ENCODE data around the gene RPS6KA2.

RPS6KA2 gene

DNA sequence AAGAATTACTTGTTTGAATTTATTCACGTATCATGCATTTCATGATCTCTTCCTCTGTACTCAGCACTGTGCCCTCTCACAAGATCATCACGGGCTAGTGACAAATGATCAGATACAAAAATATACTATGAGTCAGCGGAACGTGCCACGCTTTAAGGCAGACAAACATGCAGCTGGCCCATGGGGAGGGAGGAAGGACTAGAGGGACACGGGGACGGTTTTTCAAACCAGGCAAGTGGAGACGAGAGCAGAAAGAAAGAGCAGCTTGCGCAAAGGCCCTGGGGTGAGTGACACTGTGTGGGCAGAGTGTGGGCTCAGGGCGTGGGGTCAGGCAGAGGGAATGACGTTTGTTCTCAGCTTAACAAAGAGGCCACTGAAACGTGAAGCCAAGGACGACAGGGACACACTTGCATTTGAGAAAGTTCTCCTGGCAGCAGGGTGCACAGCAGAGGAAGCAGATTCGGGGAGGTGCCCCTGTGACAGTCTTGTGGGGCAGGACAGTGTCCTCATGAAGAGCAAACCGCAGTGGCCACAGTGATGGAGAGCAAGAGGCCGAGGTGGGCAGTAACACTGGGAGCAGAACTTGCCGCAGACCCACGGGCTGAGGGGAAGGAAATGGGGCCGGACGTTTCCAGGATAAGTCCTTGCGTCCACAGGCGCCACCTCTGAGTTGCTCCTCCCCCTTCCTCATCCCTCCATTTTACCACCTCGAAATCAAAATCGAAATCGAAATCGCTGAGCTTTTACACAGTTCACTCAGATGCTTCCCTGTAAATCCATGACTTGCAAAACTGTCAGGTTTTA lies 6.9 kb upstream of the RPS6KA2 start:
- DNase-seq = peak; percentile 69

DNA sequence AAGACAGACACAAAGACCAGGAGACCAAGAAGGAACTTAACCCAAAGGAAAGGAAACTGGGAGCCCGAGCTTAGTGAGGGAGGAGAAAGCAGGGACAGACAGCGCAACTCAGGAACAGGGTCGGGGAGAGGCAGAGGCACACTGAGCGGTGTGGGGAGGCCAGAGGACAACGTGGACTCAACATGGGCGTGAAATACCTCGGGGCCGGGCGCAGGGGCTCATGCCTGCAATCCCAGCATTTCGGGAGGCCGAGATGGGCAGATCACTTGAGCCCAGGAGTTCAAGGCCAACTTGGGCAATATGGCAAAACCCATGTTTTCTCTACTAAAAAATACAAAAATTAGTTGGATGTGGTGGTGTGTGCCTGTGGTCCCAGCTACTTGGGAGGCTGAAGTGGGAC lies 5.7 kb upstream of the RPS6KA2 start:
- DNase-seq = no peak

DNA sequence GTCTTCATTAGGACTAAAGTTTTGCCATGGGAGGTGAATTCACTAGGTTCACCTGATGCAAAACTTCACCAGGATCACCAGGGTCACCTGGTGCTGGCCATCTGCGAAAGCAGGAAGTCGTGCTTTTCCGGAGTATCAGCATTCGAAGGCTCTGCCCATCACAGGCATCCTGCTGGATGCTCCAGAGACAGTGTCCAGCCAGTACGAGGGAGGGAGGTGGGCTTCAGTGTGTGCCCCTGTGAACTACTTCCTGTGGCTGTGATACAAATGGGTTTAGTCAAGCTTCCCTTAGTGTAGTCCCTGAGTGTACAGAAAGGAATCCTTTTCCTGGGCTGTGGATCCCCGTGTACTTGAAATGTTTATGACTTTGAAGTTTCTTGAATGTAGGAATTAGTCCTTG lies 3.4 kb upstream of the RPS6KA2 start:
- no peak for DNase-seq

DNA sequence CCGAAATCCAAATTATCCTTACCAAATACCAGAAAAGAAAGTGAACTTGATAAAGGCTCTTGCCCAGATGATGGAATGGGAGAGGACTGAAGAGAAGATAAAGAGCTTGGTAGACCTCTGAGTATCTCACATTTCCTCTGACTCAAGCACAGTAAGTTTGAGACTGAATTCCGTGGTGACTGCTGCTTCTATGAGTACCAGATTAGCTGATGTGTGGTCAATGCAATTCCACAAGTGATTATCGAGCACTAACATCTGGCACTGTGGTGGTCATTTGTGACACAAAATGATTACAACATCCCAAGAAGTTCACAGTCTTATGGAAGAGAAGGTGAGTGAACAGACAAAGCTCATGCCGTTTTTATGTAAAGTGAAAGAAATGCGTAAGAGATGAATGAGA lies 2.6 kb upstream of the RPS6KA2 start:
- no peak for DNase-seq

DNA sequence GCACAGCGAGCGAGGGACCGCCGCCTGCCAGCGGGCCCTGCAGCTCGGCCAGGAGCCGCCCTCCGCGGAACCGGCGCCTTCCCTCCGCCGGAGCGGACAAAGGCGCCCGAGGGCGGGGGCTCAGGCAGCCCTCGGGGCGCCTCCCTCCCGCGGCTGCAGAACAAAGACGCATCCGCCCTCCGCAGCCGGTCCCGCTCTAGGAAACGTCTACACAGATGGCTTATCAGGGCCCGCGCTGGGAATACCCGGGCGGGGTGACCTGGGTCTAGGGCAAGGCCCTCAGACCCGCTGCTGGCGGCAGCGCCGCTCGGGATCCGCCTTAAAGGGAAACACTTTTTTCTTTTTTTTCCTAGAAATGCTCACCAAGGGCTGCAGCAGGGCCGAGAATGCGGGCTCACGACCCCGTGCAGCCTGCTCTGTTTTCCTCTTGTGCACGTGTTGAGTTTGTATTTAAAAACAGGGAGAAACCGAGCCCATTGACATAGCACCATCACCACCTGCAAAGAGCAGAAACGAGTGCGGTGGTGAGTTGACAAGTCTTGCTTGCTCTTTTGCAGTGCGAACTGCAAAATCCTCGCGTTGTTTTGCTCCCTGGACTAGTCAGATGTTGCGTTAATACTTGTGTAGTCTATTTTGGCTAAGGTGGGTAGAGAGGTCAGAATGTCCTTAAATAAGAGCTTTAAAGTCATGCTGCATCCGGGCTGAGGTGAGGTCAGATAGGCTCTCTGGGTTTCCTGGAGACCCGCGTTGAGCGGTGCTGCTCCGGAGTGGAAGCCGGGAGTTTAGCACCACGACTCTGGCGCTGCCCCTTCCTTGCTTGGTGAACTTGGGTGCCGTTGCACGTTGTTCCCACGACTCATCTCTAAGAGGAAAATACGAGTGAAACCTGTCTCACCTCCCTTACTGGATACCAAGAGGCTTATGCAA lies 1.1 kb upstream of the RPS6KA2 start:
- DNase-seq = peak; percentile 56

DNA sequence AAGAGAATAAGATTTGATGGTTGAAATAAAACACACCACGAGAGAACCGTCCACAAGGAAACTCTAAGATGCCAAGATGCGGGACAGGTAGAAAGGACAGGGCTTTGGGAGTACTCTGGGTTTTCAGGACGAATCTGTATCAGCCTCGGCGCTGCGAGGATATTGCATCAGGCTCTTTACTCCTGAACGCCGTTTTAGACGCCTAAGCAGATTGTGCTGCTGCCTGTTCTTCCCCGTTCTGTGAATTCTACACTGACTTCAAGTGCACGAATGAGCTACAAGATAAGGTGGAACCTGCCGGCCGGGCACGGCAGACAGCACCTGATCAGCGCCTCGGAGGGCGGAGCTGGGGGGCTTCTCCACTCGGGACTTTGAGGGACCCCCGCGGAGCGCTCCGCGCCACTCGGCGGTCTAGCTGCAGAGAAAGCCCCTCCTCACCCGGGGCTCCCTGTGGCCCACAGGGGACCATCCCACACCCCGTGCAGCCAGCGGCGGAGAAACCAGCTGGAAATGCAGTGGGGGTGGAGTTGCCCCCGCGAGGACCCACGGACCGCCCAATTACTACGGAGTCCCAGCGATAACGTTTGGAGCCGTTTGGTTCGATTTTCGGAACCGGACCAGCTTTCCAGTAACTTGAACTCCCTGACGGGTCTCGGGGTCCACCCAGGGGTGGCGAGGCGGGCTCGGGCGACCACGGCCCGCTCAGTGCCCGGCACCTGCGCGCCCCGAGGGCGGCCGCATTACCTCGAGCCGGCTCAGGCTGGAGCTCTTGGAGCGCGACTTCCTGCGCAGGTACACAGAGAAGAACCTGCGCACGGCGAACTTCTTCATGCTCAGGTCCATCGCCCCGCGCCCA lies 646 bp downstream of the RPS6KA2 start:
- DNase-seq = no peak

DNA sequence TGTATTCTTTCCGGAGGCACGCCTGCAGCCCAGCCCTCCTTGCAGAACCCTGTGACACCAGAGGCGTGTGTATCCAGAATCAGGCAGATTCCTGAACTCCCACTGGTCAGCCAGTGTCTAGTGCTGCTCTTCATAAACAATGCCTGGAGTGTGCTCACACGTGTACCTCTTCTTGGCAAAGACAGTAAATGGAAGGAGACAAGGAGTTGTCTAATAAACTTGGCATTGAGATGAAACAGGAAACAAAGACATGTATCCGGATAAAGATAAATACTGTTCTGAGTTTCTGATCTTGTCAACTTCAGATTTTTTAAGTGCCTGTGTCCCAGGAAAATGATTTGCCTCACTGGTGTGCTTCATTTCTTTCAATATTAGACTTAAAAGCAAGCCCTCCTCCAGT lies 1.7 kb downstream of the RPS6KA2 start:
- DNase-seq = no peak

DNA sequence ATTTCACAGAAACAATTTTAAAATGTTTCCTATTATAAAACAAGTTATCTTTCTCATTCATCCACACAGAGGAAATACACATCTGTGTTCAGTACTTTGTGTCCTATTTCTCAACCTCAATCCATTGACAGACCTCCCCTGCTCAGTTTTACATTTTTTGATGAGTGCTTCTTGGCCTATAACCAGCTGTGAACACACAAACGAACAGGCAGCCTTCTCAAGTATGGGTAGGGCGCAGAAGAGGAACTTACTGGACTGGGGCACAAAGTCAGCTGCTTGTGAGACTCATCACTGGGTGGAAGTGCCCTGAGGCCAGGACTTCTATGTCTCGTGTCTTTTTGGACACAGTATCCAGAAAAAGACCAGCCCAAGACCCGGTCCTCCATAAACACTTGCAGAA lies 2.8 kb downstream of the RPS6KA2 start:
- no peak for DNase-seq

DNA sequence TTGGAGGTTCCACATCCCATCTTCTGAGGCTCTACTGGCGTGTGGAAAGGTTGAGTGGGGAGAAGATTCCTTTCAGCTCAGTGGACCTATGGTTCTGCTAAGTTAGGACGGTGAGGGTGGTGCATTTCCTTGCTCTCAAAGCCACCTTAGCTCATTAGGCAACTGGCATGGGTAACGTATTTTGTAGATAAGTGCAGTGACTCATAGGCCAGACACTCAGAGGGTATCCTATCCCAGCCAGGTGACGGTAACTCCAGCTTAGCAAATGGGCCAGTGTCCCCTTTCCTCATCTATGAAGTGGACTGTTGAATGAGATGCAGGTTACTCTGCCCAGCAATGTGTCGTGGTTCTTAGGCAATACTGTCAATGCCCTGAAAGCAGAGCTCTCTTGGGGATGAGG lies 3.7 kb downstream of the RPS6KA2 start:
- DNase-seq = no peak

DNA sequence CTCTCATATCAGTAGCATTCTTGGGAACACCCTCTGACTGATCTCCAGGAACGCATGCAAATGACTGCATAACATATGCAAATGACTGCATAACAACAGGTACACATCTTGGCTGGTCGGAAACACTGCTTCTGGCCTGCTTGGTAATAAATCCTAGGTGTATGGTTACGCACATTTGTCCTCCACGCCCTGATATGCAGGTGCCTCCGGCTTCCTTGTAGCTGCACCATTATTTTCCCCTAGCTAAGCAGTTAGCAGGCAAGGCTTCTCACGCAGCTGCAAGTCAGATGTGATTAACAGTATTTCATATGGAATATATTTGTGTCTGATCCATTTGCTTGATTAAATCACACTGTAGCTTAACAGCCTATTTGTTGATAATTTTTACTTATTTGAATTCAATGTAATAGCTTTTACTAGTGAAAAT lies 5.9 kb downstream of the RPS6KA2 start:
- no peak for DNase-seq

DNA sequence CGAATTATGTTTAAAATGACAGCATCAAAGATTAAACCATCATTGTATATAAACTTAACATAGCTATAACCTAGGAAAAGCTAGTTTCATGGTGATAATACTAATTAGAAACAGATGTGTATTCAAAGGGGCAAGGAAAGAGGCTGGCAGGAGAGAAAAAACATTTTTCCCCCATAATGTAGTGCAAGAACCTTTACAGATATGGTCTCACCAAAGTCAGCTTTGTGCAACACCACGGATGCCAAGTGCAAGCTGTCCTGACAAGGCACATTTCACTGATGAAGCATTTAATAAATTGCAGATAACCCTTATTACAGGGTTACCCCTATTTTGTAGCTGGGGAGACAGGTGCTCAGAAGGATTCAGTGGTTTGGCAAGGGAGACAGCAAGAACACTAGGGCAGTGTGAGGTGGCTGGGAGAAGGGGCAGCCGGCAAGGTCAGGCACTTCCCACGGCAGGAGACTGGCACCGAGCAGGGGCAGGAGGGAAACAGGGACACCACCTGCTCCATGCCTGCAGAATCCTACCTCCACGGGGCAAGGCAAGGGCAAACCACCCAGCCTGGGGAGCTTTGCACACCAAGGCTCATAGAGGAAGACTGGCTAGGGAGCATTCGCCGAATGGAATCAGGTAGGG lies 6.5 kb downstream of the RPS6KA2 start:
- no peak for DNase-seq

DNA sequence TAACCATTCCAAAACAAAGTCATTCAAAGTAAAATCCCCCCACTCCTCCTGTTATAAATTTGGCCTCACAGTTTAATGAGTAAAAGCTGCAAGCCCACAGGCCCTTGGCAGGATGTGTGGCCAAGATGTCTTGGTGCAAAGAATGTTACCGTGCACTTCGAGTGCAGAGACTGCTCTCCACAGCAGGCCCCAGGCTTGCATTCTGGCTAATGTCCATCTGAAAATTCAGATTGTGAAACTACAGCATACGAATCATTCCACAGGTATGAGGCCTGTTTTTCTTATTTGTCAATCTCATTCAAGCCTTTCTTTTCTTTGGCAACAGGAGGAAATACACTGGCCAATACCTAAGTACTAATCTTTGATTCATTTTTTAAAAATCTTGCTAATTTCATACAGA lies 7.1 kb downstream of the RPS6KA2 start:
- no peak for DNase-seq

DNA sequence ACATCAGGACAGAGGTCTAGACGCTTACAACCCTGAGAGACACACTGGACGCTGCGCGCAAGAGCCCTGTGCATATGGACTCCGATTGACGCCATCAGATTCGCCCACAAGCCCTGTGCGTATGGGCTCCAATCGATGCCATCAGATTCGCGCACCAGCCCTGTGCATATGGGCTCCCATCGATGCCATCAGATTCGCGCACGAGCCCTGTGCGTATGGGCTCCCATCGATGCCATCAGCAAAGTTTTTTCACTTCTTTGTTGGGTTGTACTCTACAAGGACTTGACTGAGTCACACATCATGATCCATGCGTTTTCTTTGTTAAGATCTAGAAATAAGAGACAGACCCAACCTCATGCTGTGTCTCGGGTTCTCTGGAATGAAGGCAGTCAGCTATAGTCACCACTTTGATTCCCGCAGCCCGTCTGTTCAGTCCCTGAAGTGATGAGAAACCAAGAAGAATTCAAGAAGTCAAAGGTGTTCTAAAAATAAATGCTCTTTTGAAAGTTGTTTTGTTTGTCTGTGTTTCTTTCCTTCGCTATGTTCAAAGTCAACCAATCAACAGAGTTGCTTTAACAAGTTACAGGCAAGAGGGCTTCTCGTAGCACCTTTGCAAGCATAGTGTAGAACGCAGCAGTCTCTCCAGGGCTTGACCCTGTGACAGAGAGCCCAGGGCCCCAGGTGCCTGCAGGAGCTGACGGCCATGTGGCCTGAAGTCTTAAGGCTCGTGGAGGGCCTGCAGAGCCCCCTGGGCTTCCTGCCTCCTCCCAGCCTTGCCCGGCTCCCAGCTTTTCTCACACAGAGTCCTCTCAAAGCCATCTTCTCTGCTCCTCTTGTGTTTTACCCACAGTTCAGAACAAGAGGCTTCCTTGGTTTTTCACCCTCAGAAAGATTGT lies 7.9 kb downstream of the RPS6KA2 start:
- DNase-seq = no peak

DNA sequence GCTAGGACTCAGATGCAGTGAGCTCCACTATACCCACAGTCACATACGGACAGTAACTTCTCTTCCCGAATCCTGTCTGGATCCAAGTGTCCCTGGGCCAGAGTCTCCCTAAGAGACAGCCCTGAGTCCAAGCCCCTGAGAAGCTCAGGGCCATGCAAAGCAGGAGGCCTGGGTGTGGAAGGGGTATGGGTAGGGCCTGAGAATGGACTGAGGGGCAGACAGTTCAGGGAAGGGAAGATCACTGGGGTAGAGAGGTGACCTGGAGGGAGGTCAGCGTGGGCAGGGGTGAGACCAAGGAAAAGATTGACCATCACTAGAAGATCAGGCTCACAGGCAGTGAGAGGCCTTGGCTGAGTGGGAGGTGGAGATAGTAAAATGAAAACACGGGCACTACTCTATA lies 8.8 kb downstream of the RPS6KA2 start:
- no peak for DNase-seq

DNA sequence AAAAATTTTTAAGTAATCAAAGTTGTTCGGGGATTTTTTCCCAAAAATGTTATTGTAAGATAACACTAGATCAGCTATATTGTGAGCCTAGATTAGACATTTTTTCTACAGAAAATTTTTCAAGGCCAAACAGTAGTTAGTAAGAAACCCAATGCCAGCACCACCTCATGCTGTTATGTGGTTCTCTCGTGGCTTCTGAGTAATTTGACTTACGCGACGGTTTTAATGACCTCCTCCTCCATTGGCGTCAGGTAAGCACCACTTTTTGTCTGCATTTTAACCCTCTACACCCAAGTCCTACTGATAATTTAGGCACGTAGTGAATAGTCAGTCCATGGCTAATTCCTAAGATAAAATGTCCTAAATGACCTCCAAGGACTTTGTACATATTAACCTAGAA lies 9.7 kb downstream of the RPS6KA2 start:
- DNase-seq = no peak

DNA sequence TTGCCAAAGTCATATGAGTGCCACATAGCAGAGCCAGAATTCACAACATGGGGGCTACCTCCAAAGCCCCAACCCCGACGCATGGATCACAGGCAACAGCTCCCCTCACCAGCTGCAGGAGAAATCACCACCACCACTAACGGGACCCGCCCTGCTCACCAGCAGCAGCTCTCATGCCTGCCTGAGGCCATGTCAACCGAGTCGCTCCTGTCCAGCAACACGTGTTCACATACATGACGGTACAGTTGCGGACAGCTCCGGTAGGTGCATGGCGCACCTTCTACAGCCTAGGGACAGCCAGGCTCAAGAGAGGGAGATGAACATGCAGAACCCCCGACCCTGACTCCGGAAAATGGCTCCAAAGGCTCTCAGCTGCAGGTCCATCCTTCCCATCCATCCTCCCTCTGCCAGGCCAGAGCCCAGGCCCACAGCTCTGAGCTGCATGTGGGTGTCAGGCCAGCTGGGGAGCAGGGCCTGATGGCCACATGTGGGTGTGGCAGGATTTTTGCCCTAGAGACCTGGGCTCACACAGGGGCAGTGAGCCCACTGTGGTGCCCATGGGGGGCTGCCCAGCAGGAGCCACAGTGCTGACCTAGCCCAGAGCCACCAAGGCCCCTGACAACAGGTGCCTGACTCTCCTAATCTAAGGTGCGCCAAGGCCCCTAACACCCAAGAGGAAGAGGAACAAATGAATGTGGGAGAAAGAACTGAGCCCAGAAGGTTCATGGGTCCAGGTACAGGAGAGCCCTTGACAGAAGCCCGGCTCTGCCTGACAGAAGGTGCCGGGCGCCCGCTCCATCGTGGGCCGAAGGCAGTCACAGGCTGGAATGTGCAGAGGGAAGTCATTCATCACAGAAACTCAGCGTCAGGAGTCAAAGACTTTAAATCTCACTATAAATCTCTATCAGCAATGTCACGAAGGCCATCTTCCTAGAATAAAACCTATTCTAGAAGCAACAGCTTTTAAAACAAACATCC lies 10.5 kb downstream of the RPS6KA2 start:
- no peak for DNase-seq

DNA sequence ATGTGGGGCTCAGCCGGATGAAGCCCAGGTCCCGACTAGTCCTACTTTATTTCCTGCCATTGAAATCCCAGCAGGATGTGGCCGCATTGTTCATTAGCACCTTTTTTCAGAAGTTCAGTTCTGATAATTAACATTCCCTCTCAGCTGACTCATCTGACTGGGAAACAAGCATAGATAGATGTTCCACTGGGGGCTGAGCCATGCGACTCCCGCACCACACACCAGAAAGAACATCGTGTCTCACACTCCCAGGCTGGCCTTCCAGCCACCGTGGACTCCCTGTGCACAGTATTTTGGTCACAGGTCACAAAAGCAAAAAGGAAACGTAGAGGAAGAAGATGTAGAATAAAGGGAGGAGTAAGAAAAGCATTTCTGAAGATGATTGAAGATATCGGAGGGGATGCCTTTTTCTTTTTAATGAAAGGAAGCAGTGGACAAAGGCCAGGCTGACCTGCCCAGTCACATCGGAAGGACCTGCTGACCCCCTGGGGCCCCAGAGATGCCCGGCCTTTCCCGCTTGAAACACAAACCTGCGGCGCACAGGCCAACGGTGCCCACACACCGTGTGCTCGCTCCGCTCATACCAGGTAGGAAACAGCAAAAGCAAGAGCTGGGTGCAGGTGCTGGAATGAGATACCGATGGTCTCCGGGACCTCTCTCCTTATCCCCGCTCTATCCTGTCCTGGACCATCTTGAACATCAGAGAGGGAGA lies 11.8 kb downstream of the RPS6KA2 start:
- no peak for DNase-seq

DNA sequence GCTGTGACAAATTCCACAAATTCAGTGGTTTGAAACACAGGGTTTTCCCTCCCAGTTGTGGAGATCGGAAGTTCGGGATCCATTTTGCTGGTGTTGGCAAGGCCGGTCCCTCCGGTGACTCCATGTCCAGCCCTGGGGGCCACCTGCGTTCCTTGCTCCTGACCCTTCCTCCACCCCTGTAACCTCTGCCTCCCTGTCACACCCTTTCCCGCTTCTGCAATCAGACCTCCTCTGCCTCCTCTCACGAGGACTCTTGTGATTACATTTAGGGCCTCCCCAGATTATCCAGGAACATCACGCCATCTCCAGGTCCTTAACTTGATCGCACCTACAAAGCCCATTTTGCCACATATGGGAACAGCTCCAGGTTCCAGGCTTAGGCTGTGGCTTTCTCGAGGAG lies 12.5 kb downstream of the RPS6KA2 start:
- no peak for DNase-seq

DNA sequence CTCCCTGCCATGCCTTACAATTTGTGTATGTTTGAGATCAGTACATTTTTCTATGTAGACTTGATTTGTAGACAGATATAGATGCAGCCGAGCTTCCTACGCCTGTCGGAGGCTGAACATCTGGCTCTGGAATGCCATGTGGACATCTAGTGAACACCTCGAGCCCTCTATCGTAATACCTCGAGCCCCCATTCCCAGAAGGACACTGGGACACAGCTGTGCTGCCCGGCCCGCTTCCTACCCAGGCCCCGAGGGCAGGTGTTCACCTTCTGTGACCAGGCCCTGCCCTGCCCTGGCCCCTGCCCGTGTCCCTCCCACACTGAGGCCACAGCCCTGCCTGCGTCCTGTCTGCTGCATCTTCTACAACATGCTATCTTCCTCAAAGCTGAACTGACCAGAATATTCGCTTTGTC lies 12.9 kb downstream of the RPS6KA2 start:
- DNase-seq = no peak

DNA sequence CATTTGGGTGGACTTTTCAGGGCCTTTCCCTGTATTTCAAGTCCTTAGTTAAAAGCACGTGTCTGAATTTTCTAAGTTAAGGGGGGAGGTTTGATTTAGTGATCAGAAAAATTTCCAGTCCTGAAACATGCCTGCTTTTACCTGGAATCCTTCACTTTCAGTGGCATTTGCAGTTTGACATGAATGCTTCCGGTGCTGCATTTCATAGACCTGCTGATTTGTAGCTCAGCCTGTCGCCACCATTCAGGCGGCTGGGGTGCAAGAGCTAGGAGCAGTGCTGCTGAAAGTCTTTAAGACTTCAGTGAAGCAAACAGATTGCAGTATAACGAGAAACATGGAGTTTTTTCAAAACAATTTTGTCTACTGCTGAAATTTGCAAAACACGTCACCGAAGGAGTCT lies 14.0 kb downstream of the RPS6KA2 start:
- no peak for DNase-seq
